MM.1S (cell line): ENCODE data around the gene ZSCAN31.

Source experiments
- DNase-seq: peaks from one replicate; pipeline ENCODE4 v3.0.0-alpha.2; 2015
- H2AFZ ChIP-seq: fragments of 300-600 bp; sonication (generic); 2 replicates; pipeline ENCODE4 v1.6.0; 2016; ENCODE audit warnings: antibody characterized with exemption, low read length
- H3F3A ChIP-seq: fragments of 300-600 bp; sonication (generic); 2 replicates; pipeline ENCODE4 v1.6.1; 2016; ENCODE audit warnings: mild to moderate bottlenecking, antibody characterized with exemption, low read length, moderate library complexity, mixed read lengths; ENCODE audit not compliant: insufficient read depth
- H3K27ac ChIP-seq: fragments of 300-600 bp; sonication (generic); 2 replicates; pipeline ENCODE4 v1.5.1; 2016; ENCODE audit warnings: mild to moderate bottlenecking, low read length
- H3K27me3 ChIP-seq: fragments of 300-600 bp; sonication (generic); replicated peaks from 2 replicates; pipeline ENCODE4 v1.6.0; 2016; ENCODE audit warnings: low read length; ENCODE audit not compliant: insufficient read depth
- H3K36me3 ChIP-seq: fragments of 300-600 bp; sonication (generic); replicated peaks from 2 replicates; pipeline ENCODE4 v1.6.1; 2016; ENCODE audit warnings: mild to moderate bottlenecking, low read length, mixed read lengths; ENCODE audit not compliant: insufficient read depth
- H3K4me1 ChIP-seq: fragments of 300-600 bp; sonication (generic); 2 replicates; pipeline ENCODE4 v1.6.1; 2016; ENCODE audit warnings: low read length, mixed read lengths
- H3K4me2 ChIP-seq: fragments of 300-600 bp; sonication (generic); 2 replicates; pipeline ENCODE4 v1.6.0; 2016; ENCODE audit warnings: low read depth, low read length
- H3K4me3 ChIP-seq: fragments of 300-600 bp; sonication (generic); 2 replicates; pipeline ENCODE4 v1.5.1; 2016; ENCODE audit warnings: low read length, mixed read lengths
- H3K79me2 ChIP-seq: fragments of 300-600 bp; sonication (generic); 2 replicates; pipeline ENCODE4 v1.6.1; 2016; ENCODE audit warnings: mixed run types, low read length, mixed read lengths
- H3K9ac ChIP-seq: fragments of 300-600 bp; sonication (generic); 2 replicates; pipeline ENCODE4 v1.6.1; 2016; ENCODE audit warnings: low read length, mixed read lengths
- H3K9me2 ChIP-seq: fragments of 300-600 bp; sonication (generic); replicated peaks from 2 replicates; pipeline ENCODE4 v1.6.1; 2016; ENCODE audit warnings: mild to moderate bottlenecking, low read length, mixed read lengths; ENCODE audit not compliant: insufficient read depth
- H3K9me3 ChIP-seq: fragments of 300-600 bp; sonication (generic); replicated peaks from 2 replicates; pipeline ENCODE4 v1.6.1; 2016; ENCODE audit warnings: mild to moderate bottlenecking, low read length, mixed read lengths; ENCODE audit not compliant: insufficient read depth
- H4K20me1 ChIP-seq: fragments of 300-600 bp; sonication (generic); 2 replicates; pipeline ENCODE4 v1.6.1; 2016; ENCODE audit warnings: mild to moderate bottlenecking, low read length, moderate library complexity, mixed read lengths; ENCODE audit not compliant: insufficient read depth
- CTCF ChIP-seq: fragments of 300-600 bp; sonication (generic); IDR thresholded peaks from 2 replicates; pipeline ENCODE4 v1.5.1; 2016; ENCODE audit warnings: antibody characterized with exemption, low read length, mixed read lengths
- EZH2 ChIP-seq: fragments of 300-600 bp; sonication (generic); optimal IDR thresholded peaks from 2 replicates; pipeline ENCODE3; 2017; ENCODE audit warnings: low read depth, mild to moderate bottlenecking, antibody characterized with exemption, low read length, mixed read lengths
- EZH2phosphoT487 ChIP-seq: fragments of 300-600 bp; sonication (generic); IDR thresholded peaks from 2 replicates; pipeline ENCODE4 v1.6.1; 2018; ENCODE audit warnings: antibody characterized with exemption, low read length

The ZSCAN31 gene

GRCh38 chr6:28337121-28337520 is 1.2 kb upstream of the ZSCAN31 start:
- H2AFZ ChIP-seq: no peak overlapping the region
- H3K9me3 ChIP-seq: no peaks in the 10 kb centered on the region
- no peak for TF ChIP-seq CTCF
- no peak for TF ChIP-seq EZH2
- H3K27me3 ChIP-seq: no peaks in the 10 kb centered on the region
- H3K9ac ChIP-seq: no peak overlapping the region
- no peaks in the 10 kb centered on the region for H3K9me2 ChIP-seq
- H4K20me1 ChIP-seq: no peaks in the 10 kb centered on the region
- H3K79me2 ChIP-seq: no peaks in the 10 kb centered on the region
- peaks cover 9% of the 10 kb centered on the region for H3K4me1 ChIP-seq
- no peak for DNase-seq
- peak overlapping the region; percentile 84; the same call in 1 of the 2 replicates for H3K4me2 ChIP-seq
- peak overlapping the region; percentile 71; the same call in 1 of the 2 replicates for H3K4me3 ChIP-seq
- H3K36me3 ChIP-seq: no peaks in the 10 kb centered on the region
- no peaks in the 10 kb centered on the region; the same call in none of the 2 replicates for H3F3A ChIP-seq
- H3K27ac ChIP-seq: no peak overlapping the region

- Histone ChIP-seq H2AFZ (peak overlapping the region; percentile 77), H3K79me2 (no peaks in the 10 kb centered on the region), H3K27me3 (no peaks in the 10 kb centered on the region), H3K4me3 (peak overlapping the region; percentile 71), H3F3A (no peaks in the 10 kb centered on the region; the same call in none of the 2 replicates), H3K4me1 (peaks cover 9% of the 10 kb centered on the region), H3K9me2 (no peaks in the 10 kb centered on the region), H3K9ac (peak overlapping the region; percentile 67), H4K20me1 (no peaks in the 10 kb centered on the region), H3K27ac (peak overlapping the region; percentile 69; the same call in 1 of the 2 replicates), H3K36me3 (no peaks in the 10 kb centered on the region), H3K9me3 (no peaks in the 10 kb centered on the region), H3K4me2 (peak overlapping the region; percentile 84)
- peak; percentile 53 for DNase-seq
- TF ChIP-seq CTCF (no peak), EZH2phosphoT487 (no peak), EZH2 (no peak)
Observed at GRCh38 chr6:28336284-28337120, 554 bp upstream of the ZSCAN31 start.

GRCh38 chr6:28335040-28335563 is 846 bp downstream of the ZSCAN31 start:
- Histone ChIP-seq H3K9ac (no peak overlapping the region), H3K27me3 (no peaks in the 10 kb centered on the region), H3K9me2 (no peaks in the 10 kb centered on the region), H3K4me1 (peaks cover 9% of the 10 kb centered on the region), H2AFZ (peak overlapping the region; percentile 77), H3F3A (no peaks in the 10 kb centered on the region; the same call in 1 of the 2 replicates), H3K4me2 (peak overlapping the region; percentile 84; the same call in 1 of the 2 replicates), H3K9me3 (no peaks in the 10 kb centered on the region), H3K4me3 (peak overlapping the region; percentile 71; the same call in 1 of the 2 replicates), H3K27ac (peak overlapping the region; percentile 69; the same call in 1 of the 2 replicates), H4K20me1 (no peaks in the 10 kb centered on the region), H3K36me3 (no peaks in the 10 kb centered on the region), H3K79me2 (no peaks in the 10 kb centered on the region)
- TF ChIP-seq CTCF: no peak
- TF ChIP-seq EZH2phosphoT487: no peak
- TF ChIP-seq EZH2: no peak
- no peak for DNase-seq
